Testis (tissue), 3 donors: ENCODE measurements around the gene COL4A1. TPM values are rescaled to one million over a fixed set of nuclear protein-coding genes. Genes with fewer than 3 reads are reported as not detected.

Experiments
- DNase-seq: peaks from one replicate; pipeline ENCODE4 v3.0.0-alpha.2; 2019
- H3K27ac ChIP-seq, 2 donors: fragments of 200-600 bp; sonication (generic); one replicate each; pipeline ENCODE4 v1.5.1; 2019
- H3K27me3 ChIP-seq: fragments of 200-600 bp; sonication (generic); one replicate; pipeline ENCODE4 v1.5.1; 2019
- H3K36me3 ChIP-seq: fragments of 200-600 bp; sonication (generic); one replicate; pipeline ENCODE4 v1.5.1; 2017; ENCODE audit warnings: low read depth; ENCODE audit errors: missing control alignments
- H3K4me1 ChIP-seq: fragments of 200-600 bp; sonication (generic); one replicate; pipeline ENCODE4 v1.5.1; 2019
- H3K4me3 ChIP-seq, 2 donors: fragments of 200-600 bp; sonication (generic); one replicate each; pipeline ENCODE4 v1.5.1; 2017 to 2019
- H3K9me3 ChIP-seq: fragments of 200-600 bp; sonication (generic); one replicate; pipeline ENCODE4 v1.5.1; 2017
- POLR2A ChIP-seq: fragments of 450-650 bp; IDR thresholded peaks from one replicate; pipeline ENCODE4 v1.6.1; 2017; ENCODE audit warnings: antibody characterized with exemption, mild to moderate bottlenecking, moderate library complexity
- WGBS, 2 donors: methylation state at CpG; one replicate each; pipeline ENCODE4 v1.1.5; 2018; 5-methylcytosine and 5-hydroxymethylcytosine counted together
- intact Hi-C: fragments of 100-400 bp; cut with DNase I; formaldehyde crosslinking; loops from one replicate; pipeline ENCODE4 v1.15.1; 2023; ENCODE audit warnings: low total_unique reads
- polyA plus RNA-seq: library from polyadenylated mRNA; stranded (reverse); fragments of 350-450 nt; fragmentation: Illumina TruSeq; extraction: RNeasy Lipid Tissue Mini Kit (QIAGEN cat#74804); gene quantifications from one replicate; pipeline ENCODE4 v1.2.3, GENCODE V29; 2014; ENCODE audit warnings: low read depth, low replicate concordance; ENCODE audit not compliant: insufficient read depth
- total RNA-seq, 2 donors: library from RNA; depleted of rRNA; stranded (reverse); fragments of >200 nt; gene quantifications; one replicate each; pipeline ENCODE4 v1.2.3, GENCODE V29; 2016
- TF ChIP-seq, protein P1 (sequence below), 3 experiments: fragments of 450-650 bp in 2 of 3; fragments of 200-600 bp in 1 of 3; sonication (generic) in 1 of 3; IDR thresholded peaks; one replicate each; pipeline ENCODE4 v1.5.1; 2016 to 2019; ENCODE audit warnings: antibody characterized with exemption in 3 of 3, mild to moderate bottlenecking in 2 of 3, moderate library complexity in 1 of 3

COL4A1 gene
- total and polyA plus RNA-seq, 3 donors from 2014 or later = 35.5 to 43.0 (median 39.0) TPM

DNA sequence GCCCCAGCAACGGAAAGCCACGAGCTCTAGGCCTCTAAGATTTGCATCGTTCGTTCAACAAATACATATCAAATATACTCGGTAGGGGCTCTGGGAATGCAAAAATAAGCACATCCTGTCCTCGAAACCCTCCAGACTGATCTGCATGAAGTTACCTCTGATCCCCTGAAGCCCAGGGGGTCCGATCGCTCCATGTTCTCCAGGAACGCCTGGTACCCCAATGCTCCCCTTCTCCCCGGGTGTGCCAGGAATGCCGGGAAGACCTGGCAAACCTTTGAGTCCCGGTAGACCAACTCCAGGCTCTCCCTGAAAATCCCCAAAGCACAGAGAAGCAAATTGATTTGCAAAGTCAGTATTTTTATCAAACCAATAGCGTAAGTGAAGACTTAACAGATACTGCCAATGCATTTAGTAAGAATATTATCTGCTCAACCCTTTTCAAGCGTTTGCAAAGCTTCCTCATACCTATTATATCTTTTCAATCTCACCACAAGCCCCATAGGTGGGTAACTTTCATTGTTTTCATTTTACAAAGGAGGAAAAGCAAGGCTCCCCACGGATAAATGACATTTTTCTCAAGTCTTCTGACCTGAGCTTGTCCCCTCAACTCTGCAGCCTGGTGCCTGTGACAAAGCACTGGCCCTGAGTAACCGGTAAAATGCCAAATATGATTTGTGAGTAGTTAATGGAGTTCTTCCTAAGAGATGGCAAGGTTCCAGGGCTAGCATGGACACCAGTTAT lies 127.7 kb downstream of the COL4A1 start:
- intact Hi-C loops = no loop called here
- H3K4me1 ChIP-seq = no peaks in the 10 kb centered on the region
- 89 to 94% methylated on average over 15 to 16 of the region's 16 CpGs for WGBS, 2 donors
- no peak overlapping the region for H3K4me3 ChIP-seq
- no peaks in the 10 kb centered on the region for H3K27me3 ChIP-seq
- no peak overlapping the region for H3K27ac ChIP-seq
- no peak for DNase-seq
- H3K36me3 ChIP-seq = no peaks in the 10 kb centered on the region
- no peaks in the 10 kb centered on the region for H3K9me3 ChIP-seq
- TF ChIP-seq POLR2A = no peak
- TF ChIP-seq, protein P1, sequence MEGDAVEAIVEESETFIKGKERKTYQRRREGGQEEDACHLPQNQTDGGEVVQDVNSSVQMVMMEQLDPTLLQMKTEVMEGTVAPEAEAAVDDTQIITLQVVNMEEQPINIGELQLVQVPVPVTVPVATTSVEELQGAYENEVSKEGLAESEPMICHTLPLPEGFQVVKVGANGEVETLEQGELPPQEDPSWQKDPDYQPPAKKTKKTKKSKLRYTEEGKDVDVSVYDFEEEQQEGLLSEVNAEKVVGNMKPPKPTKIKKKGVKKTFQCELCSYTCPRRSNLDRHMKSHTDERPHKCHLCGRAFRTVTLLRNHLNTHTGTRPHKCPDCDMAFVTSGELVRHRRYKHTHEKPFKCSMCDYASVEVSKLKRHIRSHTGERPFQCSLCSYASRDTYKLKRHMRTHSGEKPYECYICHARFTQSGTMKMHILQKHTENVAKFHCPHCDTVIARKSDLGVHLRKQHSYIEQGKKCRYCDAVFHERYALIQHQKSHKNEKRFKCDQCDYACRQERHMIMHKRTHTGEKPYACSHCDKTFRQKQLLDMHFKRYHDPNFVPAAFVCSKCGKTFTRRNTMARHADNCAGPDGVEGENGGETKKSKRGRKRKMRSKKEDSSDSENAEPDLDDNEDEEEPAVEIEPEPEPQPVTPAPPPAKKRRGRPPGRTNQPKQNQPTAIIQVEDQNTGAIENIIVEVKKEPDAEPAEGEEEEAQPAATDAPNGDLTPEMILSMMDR (IDR thresholded peaks at IDR 0.05) = no peak

DNA sequence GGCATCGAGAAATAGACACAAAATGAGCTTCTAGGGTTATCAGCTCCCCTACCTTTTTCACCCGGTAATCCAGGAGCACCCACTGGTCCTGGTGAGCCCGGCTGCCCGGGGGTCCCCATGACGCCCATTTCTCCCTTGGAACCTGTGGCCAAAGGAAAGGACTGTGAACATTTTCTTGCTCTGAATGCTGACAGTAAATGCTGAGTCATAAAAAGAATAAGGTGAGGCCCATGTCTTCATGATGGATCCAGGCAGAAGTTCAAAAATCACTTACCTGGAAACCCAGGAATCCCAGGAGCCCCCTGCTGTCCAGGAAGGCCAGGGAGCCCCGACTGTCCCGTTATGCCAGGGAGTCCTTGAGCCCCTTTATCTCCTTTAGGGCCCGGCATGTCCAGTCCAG lies 129.2 kb downstream of the COL4A1 start:
- 91 to 93% methylated on average over 8 of the region's 8 CpGs for WGBS, 2 donors
- DNase-seq = no peak
- TF ChIP-seq, protein P1 (IDR thresholded peaks at IDR 0.05) = no peak
- no peak for TF ChIP-seq POLR2A
- no peaks in the 10 kb centered on the region for H3K9me3 ChIP-seq
- H3K27me3 ChIP-seq = no peaks in the 10 kb centered on the region
- H3K4me1 ChIP-seq = no peaks in the 10 kb centered on the region
- no peaks in the 10 kb centered on the region for H3K36me3 ChIP-seq
- no peak overlapping the region for H3K4me3 ChIP-seq
- H3K27ac ChIP-seq = no peak overlapping the region
- intact Hi-C loops = no loop called here

DNA sequence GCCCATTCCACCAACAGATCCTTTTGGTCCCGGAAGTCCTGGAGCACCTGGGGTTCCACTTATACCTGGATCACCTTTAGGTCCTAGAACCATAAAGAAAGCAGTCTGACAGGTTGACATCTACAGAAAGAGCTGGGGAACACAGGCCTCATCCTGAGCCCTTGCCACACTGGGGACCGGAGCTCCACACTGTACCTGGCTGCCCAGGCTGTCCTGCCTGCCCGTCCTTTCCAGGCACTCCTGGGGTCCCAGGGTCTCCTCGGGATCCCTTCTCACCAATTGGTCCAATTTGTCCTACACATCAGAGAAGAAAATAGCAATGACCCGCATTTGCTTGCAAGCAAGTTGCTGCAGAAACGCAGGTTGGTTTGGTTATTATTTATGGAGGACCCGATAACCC lies 130.5 kb downstream of the COL4A1 start:
- Histone ChIP-seq H3K4me3 (no peak overlapping the region), H3K27me3 (no peaks in the 10 kb centered on the region), H3K36me3 (no peaks in the 10 kb centered on the region), H3K27ac (no peak overlapping the region), H3K9me3 (no peaks in the 10 kb centered on the region), H3K4me1 (no peaks in the 10 kb centered on the region)
- intact Hi-C loops = no loop called here
- TF ChIP-seq POLR2A = no peak
- TF ChIP-seq, protein P1 (IDR thresholded peaks at IDR 0.05) = no peak
- 94 to 96% methylated on average over 6 to 7 of the region's 7 CpGs for WGBS, 2 donors
- no peak for DNase-seq

DNA sequence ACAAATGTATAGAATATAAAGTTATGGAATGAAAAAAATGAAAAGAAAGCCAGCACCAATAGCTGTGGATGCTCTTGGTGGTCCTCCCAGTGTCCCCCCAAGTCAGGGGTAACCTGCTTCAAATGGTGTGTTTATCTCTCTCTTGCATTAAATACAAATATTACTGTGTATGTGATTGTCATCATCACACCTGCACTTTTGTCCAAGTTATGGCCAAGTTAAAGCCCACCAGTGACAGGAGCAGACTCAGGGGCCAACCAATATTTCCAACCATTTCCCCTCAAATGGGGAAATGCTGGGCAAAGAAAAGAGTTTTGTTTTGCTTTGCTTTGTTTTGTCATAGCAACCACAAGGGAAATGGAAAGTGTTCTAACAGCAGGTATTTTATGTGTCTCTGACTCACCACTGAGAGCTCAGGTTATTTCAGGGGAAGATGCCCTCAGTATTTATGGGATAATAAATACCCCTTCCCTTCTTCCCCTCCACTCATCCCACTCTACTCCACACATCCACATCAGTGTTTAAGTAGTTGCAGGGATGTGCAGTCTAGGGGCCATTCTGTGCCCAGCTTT lies 133.6 kb downstream of the COL4A1 start:
- DNase-seq = no peak
- Histone ChIP-seq H3K36me3 (no peaks in the 10 kb centered on the region), H3K4me1 (peaks cover 3% of the 10 kb centered on the region), H3K9me3 (no peaks in the 10 kb centered on the region), H3K4me3 (no peak overlapping the region), H3K27ac (no peak overlapping the region), H3K27me3 (no peaks in the 10 kb centered on the region)
- intact Hi-C loops = no loop called here
- TF ChIP-seq, protein P1 (IDR thresholded peaks at IDR 0.05) = no peak
- no peak for TF ChIP-seq POLR2A

DNA sequence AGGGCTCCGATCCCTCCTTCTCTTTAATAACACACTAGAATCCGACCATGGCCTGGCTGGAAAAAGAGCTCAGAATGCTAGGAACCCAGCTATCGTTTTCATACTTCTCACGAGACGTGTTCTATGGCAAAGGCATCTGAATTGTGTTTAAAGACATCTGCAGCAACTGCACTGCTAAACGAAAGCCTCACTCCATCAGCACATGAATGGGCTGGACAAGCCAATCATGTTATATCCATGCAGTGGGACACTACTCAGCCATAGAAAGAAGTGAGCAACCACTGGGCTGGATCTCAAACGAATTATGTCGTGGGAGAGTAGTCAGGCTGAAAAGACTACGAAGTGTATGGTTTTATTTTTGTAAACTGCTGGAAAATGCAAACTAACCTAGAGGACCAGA lies 136.1 kb downstream of the COL4A1 start:
- Histone ChIP-seq H3K4me3 (no peak overlapping the region), H3K27ac (no peak overlapping the region), H3K9me3 (no peaks in the 10 kb centered on the region), H3K27me3 (no peaks in the 10 kb centered on the region), H3K4me1 (peaks cover 3% of the 10 kb centered on the region), H3K36me3 (no peaks in the 10 kb centered on the region)
- WGBS, 2 donors = 77 to 79% methylated on average over 9 of the region's 9 CpGs
- TF ChIP-seq POLR2A = no peak
- TF ChIP-seq, protein P1 (IDR thresholded peaks at IDR 0.05) = no peak
- intact Hi-C loops = no loop called here
- DNase-seq = no peak
